22Rv1 (cell line): ENCODE data around the gene CGAS.

Experiments
- CTCF ChIP-seq: fragments of 450-650 bp; IDR thresholded peaks from 2 replicates; pipeline ENCODE4 v1.5.1; 2017; ENCODE audit warnings: mild to moderate bottlenecking
- ZFX ChIP-seq: fragments of 450-650 bp; IDR thresholded peaks from 2 replicates; pipeline ENCODE4 v1.6.1; 2017; ENCODE audit warnings: antibody characterized with exemption, borderline replicate concordance

GRCh38 chr6:73409395-73409794 lies 42.7 kb downstream of the CGAS start:
- TF ChIP-seq CTCF (no peak), ZFX (no peak)
